ENCODE data around the gene CRY1. TPM values are rescaled to one million over a fixed set of nuclear protein-coding genes. Genes with fewer than 3 reads are reported as not detected.
"Not testable (repeated sequence)": the region's sequence is repeated elsewhere in the genome, so short reads cannot be mapped to it uniquely, and the experiment has no call there.

Gene CRY1
- total RNA-seq, 1 donor from 2014 or later, result 52.0 TPM

DNA sequence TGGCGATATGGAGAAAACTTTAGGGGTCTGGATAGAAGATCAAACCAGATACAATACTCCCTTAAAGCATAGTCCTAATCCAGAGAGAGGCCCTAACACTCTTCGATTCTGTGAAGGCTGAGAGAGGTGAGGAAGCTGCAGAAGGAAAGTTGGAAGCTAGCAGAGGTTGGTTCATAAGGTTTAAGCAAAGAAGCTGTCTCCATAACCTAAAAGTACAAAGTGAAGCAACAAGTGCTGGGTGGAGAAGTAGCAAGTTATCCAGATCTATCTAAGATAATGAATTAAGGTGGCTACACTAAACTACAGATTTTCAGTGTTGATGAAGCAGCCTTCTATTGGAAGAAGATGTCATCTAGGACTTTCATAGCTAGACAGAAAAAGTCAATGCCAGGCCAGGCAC, 81.8 kb downstream of the CRY1 start:
- DNase-seq (ENCODE audit: low spot score), result no peak

DNA sequence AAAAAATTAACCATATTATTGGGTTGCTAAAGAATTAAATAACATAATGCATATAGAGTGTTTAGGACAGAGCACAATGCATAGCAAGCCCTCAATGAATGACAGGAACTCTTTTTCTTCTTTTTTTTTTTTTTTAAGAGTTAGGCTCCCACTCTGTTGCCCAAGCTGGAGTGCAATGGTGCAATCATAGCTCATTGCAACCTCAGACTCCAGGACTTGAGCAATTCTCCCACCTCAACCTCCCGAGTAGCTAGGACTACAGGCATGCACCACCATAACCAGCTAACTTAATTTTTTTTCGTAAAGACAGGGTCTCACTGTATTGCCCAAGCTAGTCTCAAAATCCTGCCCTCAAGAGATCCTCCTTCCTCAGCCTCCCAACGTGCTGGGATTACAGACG, 85.9 kb downstream of the CRY1 start:
- DNase-seq (ENCODE audit: low spot score), result no peak

DNA sequence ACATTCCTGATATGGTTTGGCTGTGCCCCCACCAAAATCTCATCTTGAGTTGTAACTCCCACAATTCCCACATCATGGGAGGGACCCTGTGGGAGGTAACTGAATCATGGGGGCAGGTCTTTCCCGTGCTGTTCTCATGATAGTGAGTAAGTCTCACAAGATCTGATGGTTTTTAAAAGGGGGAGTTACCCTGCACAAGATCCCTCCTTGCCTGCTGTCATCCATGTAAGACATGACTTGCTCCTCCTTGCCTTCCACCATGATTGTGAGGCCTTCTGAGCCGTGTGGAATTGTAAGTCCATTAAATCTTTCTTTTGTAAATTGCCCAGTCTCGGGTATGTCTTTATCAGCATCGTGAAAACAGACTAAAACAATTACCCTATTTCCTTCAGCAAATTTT, 90.7 kb downstream of the CRY1 start:
- not testable (repeated sequence) for DNase-seq (ENCODE audit: low spot score)

DNA sequence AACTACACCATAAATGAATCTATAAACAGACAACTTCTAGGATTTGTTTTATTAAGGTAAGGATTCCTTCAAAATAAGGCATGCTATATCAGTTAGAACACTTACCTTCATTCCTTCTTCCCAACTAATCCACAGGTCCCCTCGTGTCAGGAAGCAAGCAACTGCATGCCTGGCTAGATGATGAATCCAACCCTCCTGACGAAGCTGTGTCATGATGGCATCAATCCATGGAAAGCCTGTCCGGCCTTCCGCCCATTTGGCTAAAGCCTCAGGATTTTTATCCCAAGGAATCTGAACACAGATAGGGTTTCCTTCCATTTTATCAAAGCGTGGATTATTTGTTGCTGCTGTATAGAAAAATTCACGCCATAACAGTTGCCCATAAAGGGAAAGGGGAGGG, 93.9 kb downstream of the CRY1 start:
- peak; percentile 85 for DNase-seq (ENCODE audit: low spot score)

DNA sequence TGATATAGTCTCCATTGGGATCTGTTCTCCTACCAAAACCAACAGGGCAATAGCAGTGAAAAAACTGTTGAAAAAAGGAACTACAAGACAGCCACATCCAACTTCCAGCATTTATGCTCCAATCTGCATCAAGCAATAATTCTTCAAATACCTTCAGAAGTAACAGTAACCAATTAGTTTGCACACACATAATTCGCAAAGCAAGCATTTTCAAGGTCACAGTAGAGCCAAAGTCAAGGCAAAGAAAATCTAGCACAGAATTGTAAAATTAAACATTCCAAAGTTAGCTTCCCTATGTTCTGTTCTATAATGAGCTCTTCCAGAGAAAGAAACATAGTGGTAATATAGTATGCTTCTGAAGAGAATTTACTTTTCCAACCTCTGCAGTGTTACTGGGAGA, 95.4 kb downstream of the CRY1 start:
- no peak for DNase-seq (ENCODE audit: low spot score)

DNA sequence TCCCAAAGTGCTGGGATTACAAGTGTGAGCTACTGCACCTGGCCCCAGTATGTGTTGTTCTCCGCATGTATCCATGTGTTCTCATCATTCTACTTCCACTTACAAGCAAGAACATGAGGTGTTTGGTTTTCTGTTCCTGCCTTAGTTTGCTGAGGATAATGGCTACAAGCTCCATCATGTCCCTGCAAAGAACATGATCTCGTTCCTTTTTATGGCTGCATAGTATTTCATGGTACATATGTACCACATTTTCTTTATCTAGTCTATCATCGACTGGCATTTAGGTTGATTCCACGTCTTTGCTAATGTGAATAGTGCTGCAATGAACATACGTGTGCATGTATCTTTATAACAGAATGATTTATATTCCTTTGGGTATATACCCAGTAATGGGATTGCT, 97.2 kb downstream of the CRY1 start:
- DNase-seq (ENCODE audit: low spot score), result not testable (repeated sequence)

DNA sequence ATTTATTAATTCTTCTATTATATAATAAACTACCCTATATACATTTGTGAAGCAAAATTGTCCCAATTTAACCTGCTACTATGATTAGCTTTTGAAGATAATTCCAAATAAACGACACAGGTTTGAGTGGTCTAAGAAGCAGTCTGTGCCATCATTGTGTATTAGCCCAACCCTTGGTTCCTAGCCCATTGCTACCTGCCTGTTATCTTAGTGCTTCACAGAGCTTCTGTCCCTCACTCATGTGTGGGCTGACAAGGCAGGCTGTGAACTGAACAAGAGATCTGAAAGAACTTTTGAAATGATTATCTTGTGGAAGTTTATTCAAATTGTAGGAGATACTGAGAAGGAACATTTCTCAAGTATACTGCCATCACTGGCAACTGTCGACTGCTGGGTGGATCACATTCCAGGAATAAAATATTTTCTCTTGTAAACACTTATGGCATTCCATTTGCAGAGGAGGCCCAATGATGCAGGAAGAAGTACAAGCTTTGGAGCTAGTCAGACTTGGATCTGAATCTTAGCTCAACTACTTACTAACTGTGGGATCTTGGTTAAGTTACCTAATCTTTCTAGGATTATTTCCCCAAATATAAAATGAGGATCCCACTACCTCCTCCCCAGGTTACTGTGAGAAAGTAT, 98.6 kb downstream of the CRY1 start:
- peak; percentile 73 for DNase-seq (ENCODE audit: low spot score)

DNA sequence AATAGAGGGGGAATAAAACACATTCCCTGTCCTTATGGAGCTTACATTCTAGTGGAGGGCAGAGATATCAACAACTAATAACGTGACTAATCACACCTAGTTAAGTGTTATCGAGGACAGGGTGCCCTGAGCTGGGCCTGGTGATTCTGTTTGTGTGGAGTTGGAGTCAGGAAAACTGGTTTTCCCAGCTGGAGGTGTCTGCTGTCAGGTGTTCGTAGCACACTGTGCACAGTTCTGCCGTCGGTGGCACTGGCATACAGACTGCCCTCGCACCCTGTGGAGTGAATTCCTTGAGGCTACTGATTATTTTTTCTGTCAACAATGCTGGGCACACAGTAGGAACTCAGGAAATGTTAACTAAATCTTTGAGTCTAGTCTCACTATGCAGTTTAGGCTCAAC, 105.5 kb downstream of the CRY1 start:
- DNase-seq (ENCODE audit: low spot score), result no peak

DNA sequence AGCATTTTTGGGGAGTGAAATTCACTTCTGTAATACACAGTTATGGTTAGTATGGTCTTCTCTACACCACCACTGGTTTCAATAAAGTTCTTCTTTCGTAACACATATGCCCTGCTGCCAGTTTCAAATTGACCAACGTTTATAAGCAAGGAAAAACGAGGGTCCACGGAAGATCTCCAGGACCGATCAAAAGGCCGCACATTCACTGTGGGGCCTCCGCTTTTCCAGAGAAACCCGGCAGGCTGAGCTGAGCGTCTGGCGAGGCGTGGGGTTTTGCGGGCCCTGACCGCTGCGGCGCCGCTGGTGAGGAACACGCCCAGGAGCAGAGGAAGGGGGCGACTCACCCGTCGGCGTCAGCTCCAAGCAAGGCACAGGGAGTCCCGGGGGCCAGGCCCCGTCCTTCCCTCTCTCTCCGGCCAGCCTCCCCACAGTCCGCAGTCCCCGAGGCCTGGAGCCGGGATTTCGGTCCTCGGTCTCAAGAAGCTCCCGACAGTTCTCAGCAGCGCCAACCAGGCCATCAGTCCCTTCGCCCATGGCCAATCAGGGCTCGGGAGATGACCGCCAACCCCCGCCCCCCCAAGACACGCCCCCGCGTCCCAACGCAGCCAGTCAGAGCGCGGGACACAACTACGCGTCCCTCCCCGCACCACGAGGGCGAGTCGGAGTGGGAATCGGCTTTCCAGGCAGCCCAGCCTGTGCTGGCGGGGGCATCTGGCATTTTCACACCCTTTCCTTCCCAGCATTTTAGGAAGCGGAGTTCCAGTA, 106.5 kb downstream of the CRY1 start, which contains the start of gene MTERF2:
TSS of gene MTERF2 (minus strand) at position 522 of the 765 bp plus-strand sequence. CDS start 8,432 bp downstream, outside the sequence.
- DNase-seq (ENCODE audit: low spot score), result peak; percentile 98

DNA sequence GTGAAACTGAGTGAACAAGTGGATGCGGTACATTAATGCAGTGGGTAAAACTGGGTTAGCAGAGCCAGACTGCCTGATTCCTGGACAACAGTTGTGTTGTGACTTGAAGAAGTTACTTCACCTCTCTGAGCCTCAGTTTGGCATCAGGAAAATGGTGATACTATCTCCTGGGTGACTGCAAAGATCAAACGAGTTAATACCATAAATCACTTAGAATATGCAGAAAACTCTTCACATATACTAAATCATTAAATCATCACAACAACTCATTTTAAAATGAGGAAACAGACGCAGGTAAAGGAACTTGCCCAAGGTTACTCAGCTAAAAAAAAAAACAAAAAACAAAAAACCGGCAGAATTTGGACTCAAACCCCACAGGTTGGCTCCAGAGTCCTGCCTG, 107.2 kb downstream of the CRY1 start:
- no peak for DNase-seq (ENCODE audit: low spot score)

DNA sequence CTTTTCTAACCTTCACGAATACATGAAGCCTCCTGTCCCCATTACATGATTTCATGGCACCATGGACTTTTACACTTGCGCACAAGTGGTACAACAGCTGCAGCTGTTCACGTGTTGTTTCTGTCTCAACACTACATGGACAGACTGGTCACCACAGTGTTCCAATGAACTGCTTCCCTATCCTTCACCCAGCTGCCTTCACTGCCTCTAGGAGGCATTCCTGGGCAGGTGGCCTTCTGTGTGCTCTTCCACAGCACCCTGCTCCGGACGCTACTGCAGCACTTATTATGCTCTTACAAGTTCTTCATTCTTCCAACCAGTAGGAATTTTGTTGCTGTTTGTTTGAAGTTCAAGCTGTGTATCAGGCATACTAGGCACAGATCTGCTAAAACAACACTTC, 107.9 kb downstream of the CRY1 start:
- no peak for DNase-seq (ENCODE audit: low spot score)

DNA sequence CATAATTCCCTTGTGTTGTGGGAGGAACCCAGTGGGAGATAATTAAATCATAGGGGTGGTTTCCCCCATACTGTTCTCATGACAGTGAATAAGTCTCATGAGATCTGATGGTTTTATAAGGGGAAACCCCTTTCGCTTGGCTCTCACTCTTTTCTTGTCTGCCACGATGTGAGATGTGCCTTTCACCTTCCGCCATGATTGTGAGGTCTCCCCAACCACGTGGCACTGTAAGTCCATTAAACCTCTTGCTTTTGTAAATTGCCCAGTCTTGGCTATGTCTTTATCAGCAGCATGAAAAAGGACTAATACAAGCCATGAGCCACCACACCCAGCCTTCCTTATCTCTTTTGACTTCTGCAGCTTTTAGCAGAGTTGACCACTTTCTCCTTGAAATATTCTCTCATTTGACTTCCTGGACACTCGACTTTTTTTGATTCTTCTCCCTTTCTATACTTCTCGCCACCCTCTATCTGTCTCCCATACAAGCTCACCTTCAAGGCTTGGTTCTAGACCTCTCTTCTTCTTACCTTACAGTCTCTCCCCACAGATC, 108.7 kb downstream of the CRY1 start:
- DNase-seq (ENCODE audit: low spot score), result no peak

DNA sequence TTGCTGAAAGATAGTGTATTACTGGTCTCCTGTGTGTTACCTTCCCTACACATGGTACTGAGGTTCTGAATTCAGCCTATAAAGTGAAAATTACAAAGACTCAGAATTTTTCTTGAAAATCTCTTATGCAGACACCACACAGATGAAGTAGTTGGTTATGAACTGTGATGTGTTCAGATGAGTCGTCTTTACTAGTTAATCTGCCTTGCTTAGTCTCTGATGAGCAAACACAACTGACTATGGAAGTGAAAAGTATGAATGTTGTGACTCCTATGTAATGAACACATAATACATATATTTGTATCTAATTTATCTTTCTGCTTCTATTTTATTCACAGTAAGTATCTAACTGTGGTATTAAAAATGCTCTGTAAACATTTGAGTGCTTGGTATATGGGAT, 111.1 kb downstream of the CRY1 start:
- no peak for DNase-seq (ENCODE audit: low spot score)

DNA sequence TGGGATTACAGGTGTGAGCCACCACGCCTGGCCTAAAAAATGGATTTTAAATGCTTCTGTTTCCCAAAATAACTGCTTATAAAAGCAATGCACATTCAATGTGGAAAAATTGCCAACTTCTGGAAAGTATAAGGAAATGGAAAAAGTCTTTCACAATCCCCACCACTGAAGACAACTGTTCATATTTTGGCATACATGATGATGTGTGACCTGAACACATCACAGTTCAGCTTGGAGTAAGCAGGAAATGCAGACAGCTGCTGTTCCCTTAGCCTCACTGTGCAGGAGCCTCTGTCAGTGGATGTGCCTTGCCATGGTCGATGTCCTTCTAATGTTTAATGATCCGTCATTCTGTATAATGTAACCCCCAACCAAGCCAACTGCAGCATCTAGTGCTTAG, 111.6 kb downstream of the CRY1 start:
- no peak for DNase-seq (ENCODE audit: low spot score)

DNA sequence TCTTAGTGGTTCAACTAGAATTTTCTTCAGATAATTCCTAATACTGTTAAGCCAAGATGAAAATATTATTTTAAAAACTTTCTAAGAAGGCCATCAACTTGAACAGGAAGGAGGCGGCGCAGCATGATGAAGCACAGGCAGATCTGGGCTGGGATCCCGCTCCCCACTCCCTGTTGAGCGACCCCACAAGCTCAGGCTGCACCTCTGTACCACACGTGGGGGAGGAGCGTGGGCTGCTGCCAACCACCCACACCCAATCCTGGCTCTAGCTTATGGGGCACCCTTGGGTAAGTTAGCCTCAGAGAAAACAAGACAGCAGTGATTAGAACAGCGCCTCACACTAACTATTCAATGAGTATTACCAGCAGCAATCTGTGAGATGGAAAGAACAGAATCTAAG, 112.4 kb downstream of the CRY1 start:
- no peak for DNase-seq (ENCODE audit: low spot score)

DNA sequence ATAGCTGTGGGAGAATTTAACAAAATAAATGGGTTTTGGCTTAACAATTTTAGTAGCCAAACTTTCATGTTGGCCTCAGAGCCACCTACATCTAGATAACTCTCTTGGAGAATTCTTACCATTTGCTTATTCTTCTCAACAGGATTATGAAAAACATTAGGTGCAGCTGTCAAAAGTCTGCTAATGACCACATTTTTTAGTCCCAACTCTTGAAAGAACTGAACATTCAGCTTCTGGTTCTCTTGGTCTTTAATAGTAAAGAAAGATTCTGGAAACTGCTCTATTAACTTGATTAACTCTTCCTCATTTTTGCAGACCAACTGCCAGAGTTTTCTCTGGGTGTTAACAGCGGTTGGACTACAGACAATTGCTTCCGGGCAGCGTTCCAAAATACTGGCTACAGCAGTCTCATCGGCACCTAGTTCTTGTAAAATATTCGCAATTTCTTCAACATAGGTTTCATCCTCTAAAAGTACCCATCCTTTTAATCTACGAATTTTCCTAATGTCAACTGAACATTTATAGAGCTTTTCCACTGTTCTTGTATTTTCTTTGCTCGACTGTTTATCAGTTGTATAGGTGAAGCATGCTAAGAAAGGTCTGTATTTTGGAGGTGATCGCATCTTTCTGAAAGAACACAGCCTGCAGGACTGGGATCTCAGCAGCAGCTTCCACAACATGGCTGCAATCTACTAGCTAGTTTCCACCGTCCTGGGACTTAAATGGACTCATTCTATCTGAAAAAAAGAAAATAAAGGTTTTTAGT, 115.1 kb downstream of the CRY1 start:
- DNase-seq (ENCODE audit: low spot score), result no peak

DNA sequence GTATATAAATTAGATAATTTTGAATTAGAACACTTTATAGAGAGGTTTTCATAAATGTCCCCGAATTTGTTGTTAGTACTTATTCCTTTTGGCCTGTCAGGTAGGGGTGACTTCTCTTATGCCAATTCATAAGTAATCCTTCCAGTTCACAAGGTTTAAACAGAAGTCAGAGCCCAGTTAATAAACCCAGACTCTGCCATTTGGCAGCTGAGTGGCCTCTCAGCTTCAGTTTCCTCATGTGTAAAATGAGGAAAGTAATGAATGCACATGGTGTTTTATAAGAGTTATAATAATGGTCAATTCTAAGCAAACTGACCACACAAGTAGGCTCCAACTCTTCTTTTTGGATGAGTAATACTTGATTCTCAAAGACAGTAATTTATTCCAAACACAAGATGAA, 116.7 kb downstream of the CRY1 start:
- no peak for DNase-seq (ENCODE audit: low spot score)

DNA sequence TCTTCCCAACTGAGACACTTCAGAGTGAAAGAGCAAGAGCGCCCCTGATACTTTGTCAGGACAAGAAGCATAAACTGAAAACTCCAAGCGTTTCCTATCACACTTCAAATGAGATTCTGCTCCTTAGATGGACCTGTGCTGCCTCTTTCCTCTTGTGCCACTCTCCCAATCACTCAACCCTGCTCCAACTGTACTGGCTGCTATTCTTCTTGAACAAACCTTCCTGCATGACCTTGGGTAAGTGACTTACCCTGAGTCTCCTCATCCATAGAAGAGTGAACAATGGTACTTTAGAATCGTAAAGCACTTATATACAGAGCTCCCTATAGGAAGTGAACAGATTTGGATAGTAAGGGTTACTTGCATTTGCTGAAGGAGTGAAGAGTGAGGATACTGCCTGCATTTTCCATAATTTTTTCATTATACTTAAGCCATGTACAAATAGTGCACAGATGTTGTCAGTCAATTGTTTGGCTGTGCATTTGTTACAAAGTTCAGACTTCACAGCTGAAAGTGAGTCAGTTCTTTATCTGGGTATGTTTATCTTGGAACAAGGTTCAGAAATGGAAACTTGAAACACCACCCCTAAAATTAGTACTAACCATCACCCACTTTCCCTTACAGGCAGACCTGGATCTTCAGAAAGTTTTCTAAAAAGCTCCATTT, 117.2 kb downstream of the CRY1 start:
- no peak for DNase-seq (ENCODE audit: low spot score)

DNA sequence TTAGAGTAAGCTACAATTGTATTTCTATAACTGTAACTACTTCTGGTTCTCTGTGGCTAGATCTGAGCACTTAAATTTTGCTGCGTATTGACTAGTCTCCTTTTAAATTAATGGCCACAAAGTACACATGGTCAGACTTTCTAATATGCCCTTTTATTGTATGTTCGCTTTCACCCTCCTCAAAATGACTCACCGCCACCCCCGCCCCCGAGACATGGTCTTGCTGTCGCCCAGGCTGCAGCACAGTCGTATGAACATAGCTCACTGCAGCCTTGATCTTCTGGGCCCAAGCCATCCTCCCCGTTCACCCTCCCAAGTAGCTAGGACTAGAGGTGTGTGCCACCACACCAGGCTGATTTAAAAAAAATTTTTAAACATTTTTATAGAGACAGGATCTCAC, 118.3 kb downstream of the CRY1 start:
- no peak for DNase-seq (ENCODE audit: low spot score)

DNA sequence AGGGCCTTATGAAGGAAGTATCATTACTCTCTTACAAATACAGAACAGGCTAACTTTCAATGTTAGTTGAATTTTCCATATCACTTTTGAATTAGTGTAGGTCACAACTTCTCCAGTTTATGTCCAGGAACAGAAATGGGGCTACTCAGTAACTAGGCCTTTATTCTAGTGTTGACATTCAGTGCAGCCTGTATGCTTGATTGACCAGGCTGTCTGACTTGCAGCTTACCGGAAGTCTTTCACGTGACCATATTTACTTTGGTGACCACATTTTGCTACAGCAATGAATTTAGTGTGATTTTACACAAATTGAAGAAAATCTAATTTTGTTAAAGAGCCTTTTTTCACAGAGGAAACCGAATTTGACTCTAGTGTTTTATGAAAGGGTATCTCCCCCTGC, 118.8 kb downstream of the CRY1 start:
- DNase-seq (ENCODE audit: low spot score), result no peak

DNA sequence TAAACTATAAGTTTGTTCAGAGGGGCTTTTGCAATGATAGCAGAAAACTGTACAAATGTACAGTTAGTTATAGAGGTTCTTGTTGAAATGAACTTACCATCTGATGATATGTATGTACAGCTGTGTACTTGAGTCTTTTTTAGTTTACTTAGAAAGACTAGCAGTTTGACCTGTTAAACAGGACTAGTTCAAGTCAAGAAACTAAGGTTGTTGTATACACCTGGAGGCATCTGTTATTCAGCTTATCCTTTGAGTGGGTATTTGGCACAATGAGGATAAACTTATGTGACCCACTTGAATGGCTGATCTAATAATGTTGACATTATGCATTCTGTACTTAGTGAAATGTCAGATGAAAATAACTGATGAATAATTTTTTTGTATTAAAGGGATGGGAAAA, 119.8 kb downstream of the CRY1 start:
- no peak for DNase-seq (ENCODE audit: low spot score)

DNA sequence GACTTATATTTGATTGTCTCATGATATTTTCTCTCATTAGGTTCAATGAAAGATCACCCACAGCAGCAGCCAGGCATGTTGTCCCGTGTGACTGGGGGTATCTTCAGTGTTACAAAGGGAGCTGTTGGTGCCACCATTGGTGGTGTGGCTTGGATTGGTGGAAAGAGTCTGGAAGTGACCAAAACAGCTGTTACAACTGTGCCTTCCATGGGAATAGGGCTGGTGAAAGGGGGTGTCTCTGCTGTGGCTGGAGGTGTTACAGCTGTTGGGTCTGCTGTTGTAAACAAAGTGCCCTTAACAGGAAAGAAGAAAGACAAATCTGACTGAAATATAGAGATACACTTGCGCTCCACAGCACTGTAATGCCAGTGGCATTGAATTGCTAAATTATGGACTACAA, 122.3 kb downstream of the CRY1 start:
- DNase-seq (ENCODE audit: low spot score), result no peak
